H1 (cell line): Measurements from ENCODE around the gene ABHD13. TPM values are rescaled to one million over a fixed set of nuclear protein-coding genes. Genes with fewer than 3 reads are reported as not detected.

Experiments
- CTCF ChIA-PET: fragments of 300-600 bp; sonication (Branson Sonifier 250); formaldehyde crosslinking; loops from one replicate; lab custom pipeline; 2021; ENCODE audit not compliant: partially characterized antibody; lab: Charles Lee
- POLR2A ChIA-PET: fragments of 300-600 bp; sonication (Branson Sonifier 250); formaldehyde crosslinking; loops from one replicate; lab custom pipeline; 2021; ENCODE audit warnings: inconsistent platforms; ENCODE audit not compliant: partially characterized antibody; lab: Charles Lee
- DNase-seq, 2 experiments: peaks; one replicate each; pipeline versions ENCODE4 v3.0.0 to v3.0.0-alpha.2; 2010 to 2022; ENCODE audit warnings: low spot score in 2 of 2, low read depth in 1 of 2, mixed read lengths in 1 of 2
- FAIRE-seq: peaks from 2 replicates; lab custom pipeline; 2011; peaks lifted over from hg19 to GRCh38; lab: Jason Lieb, UNC
- H2AFZ ChIP-seq: 2 replicates; pipeline ENCODE4 v1.8.1; 2012; ENCODE audit warnings: low read length, inconsistent platforms
- H2AK5ac ChIP-seq: 2 replicates; pipeline ENCODE4 v1.6.1; 2013; ENCODE audit warnings: low read depth, low read length
- H2BK120ac ChIP-seq: replicated peaks from 2 replicates; pipeline ENCODE3; 2013; ENCODE audit warnings: low read depth, low read length, inconsistent platforms
- H2BK12ac ChIP-seq: 2 replicates; pipeline ENCODE4 v1.6.1; 2013; ENCODE audit warnings: low read depth, low read length
- H2BK15ac ChIP-seq: 2 replicates; pipeline ENCODE4 v1.6.1; 2013; ENCODE audit warnings: low read length
- H2BK20ac ChIP-seq: 2 replicates; pipeline ENCODE4 v1.6.1; 2013; ENCODE audit warnings: low read length
- H2BK5ac ChIP-seq: 2 replicates; pipeline ENCODE4 v1.6.1; 2013; ENCODE audit warnings: low read depth, low read length
- H3K14ac ChIP-seq: 2 replicates; pipeline ENCODE4 v1.6.1; 2013; ENCODE audit warnings: inconsistent platforms; ENCODE audit not compliant: insufficient read length
- H3K18ac ChIP-seq: 2 replicates; pipeline ENCODE4 v1.6.1; 2013; ENCODE audit warnings: low read length; ENCODE audit errors: extremely low read depth
- H3K23ac ChIP-seq: 2 replicates; pipeline ENCODE4 v1.6.1; 2013; ENCODE audit warnings: inconsistent platforms; ENCODE audit not compliant: insufficient read length
- H3K23me2 ChIP-seq: 2 replicates; pipeline ENCODE4 v1.6.1; 2013; ENCODE audit warnings: low read depth, low read length
- H3K27ac ChIP-seq: 2 replicates; pipeline ENCODE4 v1.6.1; 2011; ENCODE audit warnings: low read depth, low read length, inconsistent platforms
- H3K27me3 ChIP-seq, 4 experiments: replicated peaks in 1 of 4; 1 replicate in 1 of 4; 2 replicates in 3 of 4; pipeline versions ENCODE4 v1.6.1 to v1.8.1; 2011 to 2013; ENCODE audit warnings: low read length in 3 of 4, mild to moderate bottlenecking in 3 of 4, inconsistent platforms in 2 of 4, mixed read lengths in 2 of 4, moderate library complexity in 1 of 4; ENCODE audit not compliant: control insufficient read depth in 3 of 4, insufficient read depth in 3 of 4; ENCODE audit errors: extremely low read depth in 1 of 4
- H3K36me3 ChIP-seq, 4 experiments: 2 replicates each; pipeline versions ENCODE4 v1.6.1 to v1.8.1; 2011 to 2013; ENCODE audit warnings: mild to moderate bottlenecking in 4 of 4, low read length in 3 of 4, moderate library complexity in 2 of 4, control low read depth in 1 of 4, inconsistent platforms in 1 of 4; ENCODE audit not compliant: insufficient read depth in 4 of 4, control insufficient read depth in 2 of 4
- H3K4ac ChIP-seq: replicated peaks from 2 replicates; pipeline ENCODE3; 2013; ENCODE audit warnings: low read length, low read depth, mixed read lengths, inconsistent platforms; ENCODE audit not compliant: insufficient read length
- H3K4me1 ChIP-seq, 4 experiments: replicated peaks in 1 of 4; 1 replicate in 1 of 4; 2 replicates in 3 of 4; pipeline versions ENCODE4 v1.6.1 to v1.8.1; 2011 to 2013; ENCODE audit warnings: low read length in 3 of 4, inconsistent platforms in 2 of 4, mixed read lengths in 1 of 4; ENCODE audit not compliant: insufficient read depth in 4 of 4, control insufficient read depth in 3 of 4
- H3K4me2 ChIP-seq, 2 experiments: 2 replicates each; pipeline versions ENCODE4 v1.6.1 to v1.8.1; 2011 to 2013; ENCODE audit warnings: low read depth in 2 of 2, low read length in 2 of 2, control low read depth in 1 of 2, inconsistent platforms in 1 of 2, mild to moderate bottlenecking in 1 of 2; ENCODE audit not compliant: insufficient read depth in 1 of 2
- H3K4me3 ChIP-seq, 4 experiments: fragments of 200-600, 300-600 bp in 1 of 4; sonication (generic), shearing (Covaris generic), sonication (Bioruptor Twin) in 1 of 4; 2 replicates each; pipeline versions ENCODE4 v1.5.1 to v1.8.1; 2011 to 2016; ENCODE audit warnings: low read length in 4 of 4, low read depth in 3 of 4, control low read depth in 2 of 4, inconsistent platforms in 2 of 4, mild to moderate bottlenecking in 2 of 4, mixed read lengths in 1 of 4, moderate library complexity in 1 of 4; ENCODE audit not compliant: insufficient read depth in 2 of 4; ENCODE audit errors: extremely low read depth in 1 of 4
- H3K56ac ChIP-seq: replicated peaks from 2 replicates; pipeline ENCODE3; 2013; ENCODE audit warnings: low read depth, mild to moderate bottlenecking, mixed read lengths, low read length, inconsistent platforms; ENCODE audit not compliant: insufficient read length
- H3K79me1 ChIP-seq: 2 replicates; pipeline ENCODE4 v1.6.1; 2013; ENCODE audit warnings: low read depth, low read length, control low read depth
- H3K79me2 ChIP-seq, 2 experiments: 2 replicates each; pipeline versions ENCODE4 v1.6.1 to v1.8.1; 2012 to 2013; ENCODE audit warnings: low read length in 2 of 2, mild to moderate bottlenecking in 2 of 2, inconsistent platforms in 1 of 2; ENCODE audit not compliant: insufficient read depth in 2 of 2, control insufficient read depth in 1 of 2
- H3K9ac ChIP-seq, 4 experiments: replicated peaks in 1 of 4; 1 replicate in 1 of 4; 2 replicates in 3 of 4; pipeline versions ENCODE4 v1.6.1 to v1.8.1; 2011 to 2013; ENCODE audit warnings: low read depth in 3 of 4, low read length in 3 of 4, control low read depth in 2 of 4, mild to moderate bottlenecking in 2 of 4, moderate library complexity in 2 of 4, inconsistent platforms in 1 of 4; ENCODE audit errors: extremely low read depth in 1 of 4
- H3K9me3 ChIP-seq, 2 experiments: 2 replicates each; pipeline versions ENCODE4 v1.6.1 to v1.8.1; 2012 to 2013; ENCODE audit warnings: mild to moderate bottlenecking in 2 of 2, moderate library complexity in 2 of 2, control low read depth in 1 of 2, inconsistent platforms in 1 of 2, low read depth in 1 of 2, low read length in 1 of 2, mixed read lengths in 1 of 2; ENCODE audit not compliant: insufficient read depth in 2 of 2
- H4K20me1 ChIP-seq, 2 experiments: replicated peaks in 1 of 2; 2 replicates each; pipeline versions ENCODE3 to v1.8.1; 2011 to 2013; ENCODE audit warnings: inconsistent platforms in 2 of 2, low read length in 2 of 2, mild to moderate bottlenecking in 1 of 2; ENCODE audit not compliant: insufficient read depth in 2 of 2, control insufficient read depth in 1 of 2
- H4K5ac ChIP-seq: 2 replicates; pipeline ENCODE4 v1.6.1; 2013; ENCODE audit warnings: low read length, low read depth, mixed read lengths, inconsistent platforms; ENCODE audit not compliant: insufficient read length
- H4K8ac ChIP-seq: 2 replicates; pipeline ENCODE4 v1.8.0; 2013; ENCODE audit warnings: mild to moderate bottlenecking, moderate library complexity, low read length, inconsistent platforms; ENCODE audit not compliant: insufficient read depth; ENCODE audit errors: extremely low read depth
- H4K91ac ChIP-seq: replicated peaks from 2 replicates; pipeline ENCODE3; 2013; ENCODE audit warnings: low read length, mixed read lengths, inconsistent platforms; ENCODE audit not compliant: insufficient read length
- BCL11A ChIP-seq, 2 experiments: IDR thresholded peaks; one replicate each; pipeline ENCODE4 v1.6.1; 2011; ENCODE audit warnings: low read depth in 2 of 2, low read length in 2 of 2, mild to moderate bottlenecking in 2 of 2
- CBX8 ChIP-seq: fragments of 300-800, 300-1000 bp; sonication (generic); IDR thresholded peaks from 2 replicates; pipeline ENCODE4 v1.7.1; 2016; ENCODE audit warnings: low read depth, low read length, borderline replicate concordance
- CEBPB ChIP-seq: IDR thresholded peaks from 2 replicates; pipeline ENCODE4 v1.6.1; 2012; ENCODE audit warnings: low read depth, low read length
- EGR1 ChIP-seq: IDR thresholded peaks from 2 replicates; pipeline ENCODE4 v1.6.1; 2011; ENCODE audit warnings: low read depth, low read length, borderline replicate concordance
- HDAC2 ChIP-seq, 2 experiments: fragments of 300-600 bp in 1 of 2; sonication (generic) in 1 of 2; IDR thresholded peaks; 2 replicates each; pipeline ENCODE4 v1.6.1; 2011 to 2012; ENCODE audit warnings: low read depth in 2 of 2, low read length in 2 of 2, mild to moderate bottlenecking in 2 of 2, moderate library complexity in 2 of 2, borderline replicate concordance in 1 of 2, inconsistent platforms in 1 of 2
- JUN ChIP-seq: IDR thresholded peaks from 2 replicates; pipeline ENCODE4 v1.6.1; 2011; ENCODE audit warnings: low read depth, mild to moderate bottlenecking, improper control_type of control experiment, low read length
- RFX5 ChIP-seq: IDR thresholded peaks from 2 replicates; pipeline ENCODE4 v1.6.1; 2011; ENCODE audit warnings: low read depth, low read length, improper control_type of control experiment, borderline replicate concordance
- SIX5 ChIP-seq: IDR thresholded peaks from 2 replicates; pipeline ENCODE4 v1.6.1; 2011; ENCODE audit warnings: mild to moderate bottlenecking, low read depth, low read length
- TEAD4 ChIP-seq: IDR thresholded peaks from 2 replicates; pipeline ENCODE4 v1.6.1; 2012; ENCODE audit warnings: low read depth, low read length, inconsistent platforms, mixed read lengths
- WGBS, 2 experiments: shearing (Covaris generic) in 1 of 2; methylation state at CpG; one replicate each; pipeline versions ENCODE4 v1.1.6 to v1.1.7; 2013 to 2015; ENCODE audit warnings: low lambda C conversion rate in 2 of 2, mixed read lengths in 2 of 2, inconsistent platforms in 1 of 2, low coverage in 1 of 2, missing lambda C conversion rate in 1 of 2; ENCODE audit not compliant: insufficient replicate concordance in 2 of 2, insufficient coverage in 1 of 2, insufficient read length in 1 of 2; ENCODE audit errors: extremely low coverage in 1 of 2, missing lambda C conversion rate in 1 of 2; 5-methylcytosine and 5-hydroxymethylcytosine counted together
- polyA plus RNA-seq, 7 experiments: library from polyadenylated mRNA; depleted of rRNA in 3 of 7; stranded (reverse) in 5 of 7; unstranded in 2 of 7; fragments of >200 nt in 5 of 7; fragments of 200-250 nt in 2 of 7; gene quantifications; 1 replicate in 5 of 7; 2 replicates in 1 of 7; 4 replicates in 1 of 7; pipeline versions ENCODE4 v1.2.1 to v1.2.3, GENCODE V29; 2011 to 2013; ENCODE audit warnings: missing spikeins in 2 of 7, mixed read lengths in 2 of 7
- total RNA-seq: library from RNA; stranded (reverse); fragmentation: NEBNext Ultra II Directional; extraction: Animal tissue kit (Norgen Biotek cat#: 25700); gene quantifications from 2 replicates; pipeline ENCODE4 v1.2.1, GENCODE V29; 2021

The ABHD13 gene
- total and polyA plus RNA-seq, 2 of the 8 experiments (the other 6 are each of a cell fraction or from before 2014, with no cell fraction given) = 3.5 to 6.6 TPM

GRCh38 chr13:108168929-108169328 lies 49.3 kb upstream of the ABHD13 start:
- FAIRE-seq = no peak
- no peak for TF ChIP-seq CBX8
- no peak for TF ChIP-seq TEAD4
- TF ChIP-seq HDAC2 (IDR thresholded peaks at IDR 0.05; ENCODE audit: borderline replicate concordance in 1 of 2, low read depth in 2 of 2, low read length in 2 of 2) = no peak
- TF ChIP-seq SIX5 = no peak
- no peak for TF ChIP-seq CEBPB
- no peak for TF ChIP-seq JUN
- TF ChIP-seq EGR1 = no peak
- TF ChIP-seq BCL11A (IDR thresholded peaks at IDR 0.05; ENCODE audit: low read depth in 2 of 2, low read length in 2 of 2) = no peak
- TF ChIP-seq RFX5 = no peak
- TF ChIP-seq, all 59 proteins: peak for 0

More at GRCh38 chr13:108168929-108169328, 49.3 kb upstream of the ABHD13 start:
- no peak overlapping the region for H3K4me2 ChIP-seq
- H2AK5ac ChIP-seq = no peak overlapping the region
- H4K8ac ChIP-seq = no peak overlapping the region
- H2AFZ ChIP-seq = no peak overlapping the region
- H4K5ac ChIP-seq = no peak overlapping the region
- no peaks in the 10 kb centered on the region for H3K79me1 ChIP-seq
- no peaks in the 10 kb centered on the region for H3K27me3 ChIP-seq
- H3K18ac ChIP-seq = no peak overlapping the region
- no peak overlapping the region for H2BK20ac ChIP-seq
- H2BK5ac ChIP-seq = no peak overlapping the region
- 93% methylated on average over 3 of the region's 3 CpGs; no CpG with 5 or more reads in 1 of the 2 experiments for WGBS, 2 experiments
- ChIA-PET CTCF (interaction anchor here (0.8 to 6.2 kb wide), 3 partner anchors 8 to 13 kb away, joined by 3 to 41 read pairs (median 3); no protein-coding TSS in a partner anchor), POLR2A (no interaction called here)
- H3K4me1 ChIP-seq = no peaks in the 10 kb centered on the region
- no peak overlapping the region for H3K4ac ChIP-seq
- no peak overlapping the region for H4K91ac ChIP-seq
- no peak overlapping the region for H3K14ac ChIP-seq
- H3K79me2 ChIP-seq = no peaks in the 10 kb centered on the region
- no peaks in the 10 kb centered on the region for H3K36me3 ChIP-seq
- no peak overlapping the region for H3K23ac ChIP-seq
- H2BK120ac ChIP-seq = no peak overlapping the region
- no peaks in the 10 kb centered on the region for H4K20me1 ChIP-seq
- H3K56ac ChIP-seq = no peak overlapping the region
- H3K9ac ChIP-seq = no peak overlapping the region
- no peak overlapping the region for H3K27ac ChIP-seq
- H2BK15ac ChIP-seq = no peak overlapping the region
- no peak overlapping the region for H2BK12ac ChIP-seq
- no peaks in the 10 kb centered on the region for H3K23me2 ChIP-seq
- DNase-seq = no peak
- H3K9me3 ChIP-seq = no peaks in the 10 kb centered on the region
- H3K4me3 ChIP-seq = no peak overlapping the region
